HG02852 (cell line): Measurements from ENCODE around the gene RIPK4.

ENCODE experiments used
- ATAC-seq: cut with Tn5 transposase; IDR thresholded peaks from one replicate; pipeline ENCODE4 v1.9.1; 2021; ENCODE audit warnings: mild to moderate bottlenecking, moderate library complexity; ENCODE audit not compliant: unreplicated experiment

Gene RIPK4

GRCh38 chr21:41769933-41770332 is 3.1 kb upstream of the RIPK4 start:
- no peak for ATAC-seq

DNA sequence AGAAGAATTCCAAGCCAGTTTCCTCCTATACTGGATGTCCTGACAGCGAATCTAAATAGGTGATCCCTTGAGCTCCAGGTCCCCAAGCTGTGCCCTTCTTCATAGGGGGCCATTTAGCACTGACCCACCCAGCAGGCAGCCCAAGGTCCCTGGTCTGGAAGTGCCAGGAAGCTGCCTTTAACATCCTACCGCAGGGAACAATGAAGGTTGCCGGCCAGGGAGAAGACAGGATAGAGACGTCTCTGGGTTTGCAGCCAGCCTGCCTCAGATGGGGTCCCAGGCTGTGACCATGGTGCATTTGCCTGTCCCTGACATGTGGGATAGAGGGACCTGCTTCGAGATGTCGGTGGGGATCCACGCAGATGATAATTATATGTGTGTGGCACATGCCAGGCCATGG is 2.7 kb upstream of the RIPK4 start:
- ATAC-seq, result no peak

GRCh38 chr21:41769111-41769510 is 2.3 kb upstream of the RIPK4 start:
- ATAC-seq, result no peak

GRCh38 chr21:41768437-41769042 is 1.7 kb upstream of the RIPK4 start:
- no peak for ATAC-seq

DNA sequence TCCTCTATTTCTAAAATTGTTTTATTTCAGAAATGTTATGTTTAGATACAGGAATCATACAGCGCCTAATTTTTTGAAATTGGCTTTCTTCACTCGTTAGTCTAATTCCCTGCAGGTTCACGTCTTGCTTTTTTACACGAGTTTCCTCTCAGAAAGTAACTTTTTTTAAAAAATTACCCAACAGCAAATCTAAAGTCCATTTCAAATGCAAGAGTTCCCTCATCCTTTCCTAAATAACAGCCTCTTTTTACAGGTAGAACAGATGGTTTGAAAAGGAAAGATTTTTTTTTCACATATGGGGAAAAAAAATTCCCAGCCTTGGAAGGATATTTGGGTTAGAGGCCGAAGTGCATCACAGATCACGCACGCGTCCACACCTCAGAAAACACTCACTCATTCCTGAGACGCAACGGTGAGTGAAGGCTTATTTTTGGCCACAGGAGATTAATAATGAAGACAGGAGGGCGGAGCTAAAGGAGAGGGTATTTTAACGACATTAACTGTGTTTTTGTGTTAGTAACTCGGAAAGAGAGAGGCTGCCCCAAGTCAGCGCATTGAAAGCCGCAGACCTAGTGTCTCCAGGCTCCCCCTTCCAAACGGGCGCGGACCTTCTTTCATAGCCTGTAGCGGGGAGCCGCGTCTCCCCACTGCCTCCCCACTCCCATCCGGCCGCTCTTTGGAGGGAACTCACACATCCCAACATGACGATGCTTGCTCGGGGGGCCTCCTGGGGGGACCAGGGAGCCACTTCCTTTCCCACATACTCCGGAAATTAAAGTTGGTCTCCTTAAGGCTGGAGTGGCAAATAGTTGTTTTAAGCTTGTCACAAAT is 969 bp upstream of the RIPK4 start:
- no peak for ATAC-seq

GRCh38 chr21:41765973-41766882 is 624 bp downstream of the RIPK4 start:
- no peak for ATAC-seq

DNA sequence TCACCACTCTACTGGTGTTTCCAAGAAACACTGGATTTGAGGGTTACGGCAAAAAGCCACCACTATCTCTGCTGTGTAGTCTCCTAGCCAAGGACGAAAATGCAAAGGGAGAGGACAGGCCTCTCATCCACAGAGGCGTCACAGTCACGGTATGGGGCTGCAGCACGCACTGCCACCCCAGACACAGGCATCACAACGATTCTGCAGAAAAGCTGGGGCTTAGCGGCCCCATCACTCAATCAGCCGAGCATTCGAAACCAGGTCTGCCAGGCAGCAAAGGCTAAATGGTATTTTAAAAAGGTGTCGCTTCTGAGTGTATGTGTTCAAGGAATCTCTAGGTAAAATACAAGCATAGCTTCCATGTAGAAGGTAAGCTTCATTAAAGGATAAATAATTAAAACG is 1.4 kb downstream of the RIPK4 start:
- no peak for ATAC-seq

GRCh38 chr21:41764558-41765419 is 2.1 kb downstream of the RIPK4 start:
- no peak for ATAC-seq

DNA sequence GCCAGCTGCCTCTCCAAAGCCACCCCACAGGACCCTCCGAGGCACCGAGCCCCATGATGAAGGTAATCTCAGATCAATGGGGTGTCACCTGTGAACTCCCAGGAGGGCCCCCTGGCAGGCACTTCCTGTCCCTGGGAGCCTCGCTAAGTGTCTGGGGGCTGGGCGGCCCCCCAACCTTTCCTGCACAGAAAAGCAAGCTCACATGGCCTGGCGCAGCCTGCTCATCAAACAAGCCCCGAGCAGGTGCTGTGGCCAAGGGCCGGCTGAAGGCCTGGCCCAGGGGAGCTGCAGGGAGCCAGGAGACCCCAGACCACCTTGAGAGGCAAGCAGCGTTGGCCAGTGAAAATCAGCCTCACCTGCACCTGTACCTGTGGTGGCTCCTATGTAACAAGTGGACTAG is 2.9 kb downstream of the RIPK4 start:
- ATAC-seq, result no peak

- ATAC-seq, result no peak
Measured at GRCh38 chr21:41763398-41763931, 3.4 kb downstream of the RIPK4 start.

DNA sequence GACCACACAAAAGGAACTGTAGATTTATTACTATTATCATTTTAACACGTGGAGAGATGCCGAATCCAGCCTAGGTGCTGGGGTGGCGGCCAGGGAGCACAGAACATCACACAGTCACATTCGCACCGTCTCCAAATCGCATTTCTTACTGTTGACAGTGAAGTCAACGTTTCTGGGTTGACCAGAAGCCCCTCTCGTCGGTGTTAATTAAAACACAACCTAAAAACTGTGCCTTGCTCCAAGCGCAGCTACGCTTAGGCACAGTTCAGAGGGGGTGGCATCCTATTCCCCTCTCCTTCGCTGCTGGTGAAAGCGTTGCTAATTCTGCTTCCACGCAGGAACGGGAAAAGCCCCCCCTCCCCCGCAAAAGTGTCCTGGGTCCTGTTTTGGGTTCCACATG is 4.1 kb downstream of the RIPK4 start:
- ATAC-seq, result no peak

DNA sequence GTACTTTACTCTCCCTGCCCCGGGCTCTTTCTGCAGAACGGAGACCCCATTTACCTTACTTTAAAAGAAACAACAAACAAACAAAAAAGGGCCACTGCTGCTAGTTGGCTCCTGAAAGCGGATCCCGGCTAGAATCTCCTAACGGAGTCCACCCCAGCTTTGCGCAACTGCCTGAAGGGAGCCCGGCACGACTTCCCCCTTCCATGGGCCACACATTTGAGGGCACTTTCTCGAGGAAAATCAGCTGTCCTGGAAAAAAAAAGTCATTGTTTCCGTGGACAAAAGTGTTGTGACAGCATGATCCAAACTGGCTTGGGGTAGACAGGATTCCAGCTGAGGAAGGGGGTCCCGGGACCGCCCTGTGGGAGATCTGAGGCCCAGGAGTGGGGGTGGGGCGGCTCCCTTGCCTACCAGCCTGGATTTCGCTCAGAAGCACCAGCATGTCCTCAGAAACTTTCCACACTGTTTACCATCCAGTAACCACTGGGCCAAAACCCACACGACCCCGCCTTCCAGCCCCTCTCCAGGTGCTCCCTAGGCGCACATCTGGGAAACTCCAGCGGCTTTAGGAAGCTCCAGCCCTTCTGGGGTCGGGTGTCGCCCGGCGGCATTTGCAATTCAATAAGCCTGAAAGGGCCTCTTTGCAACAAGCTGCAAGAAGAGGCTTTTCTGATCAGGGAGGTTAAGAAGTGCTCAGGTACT is 4.8 kb downstream of the RIPK4 start:
- no peak for ATAC-seq

DNA sequence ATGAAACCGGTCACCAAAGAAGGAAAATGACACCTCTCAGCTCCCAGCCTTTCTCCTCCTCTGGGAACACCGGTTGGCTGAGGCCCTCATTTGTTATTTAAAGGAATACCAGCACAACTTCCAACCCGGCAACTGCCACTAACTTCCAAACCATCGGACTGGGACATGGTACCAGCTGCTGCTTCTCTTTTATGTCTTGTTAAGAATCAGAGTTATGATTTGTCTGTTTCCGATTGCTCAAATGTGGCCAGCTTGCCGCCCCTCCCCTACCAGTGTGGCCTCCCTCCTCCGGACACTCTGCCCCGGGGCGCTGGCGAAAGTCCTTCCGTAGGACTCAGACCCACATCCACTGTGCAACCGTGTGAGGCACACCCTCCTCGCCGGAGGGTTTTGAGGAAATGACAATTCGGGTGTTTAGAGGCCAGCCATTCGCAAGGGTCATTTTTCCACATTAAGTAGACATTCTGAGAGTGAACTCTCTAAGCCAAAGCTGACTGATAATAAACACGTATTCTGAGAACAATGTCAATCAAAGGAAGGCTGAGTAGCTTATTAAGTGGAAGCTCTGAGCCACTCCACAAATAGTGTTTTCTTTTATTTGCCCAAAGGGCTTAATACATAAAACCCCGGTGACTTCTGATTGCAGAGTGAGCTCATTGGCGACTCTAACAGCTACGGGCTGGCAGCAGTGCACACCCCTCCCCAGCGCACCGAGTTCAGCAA is 5.5 kb downstream of the RIPK4 start:
- no peak for ATAC-seq

DNA sequence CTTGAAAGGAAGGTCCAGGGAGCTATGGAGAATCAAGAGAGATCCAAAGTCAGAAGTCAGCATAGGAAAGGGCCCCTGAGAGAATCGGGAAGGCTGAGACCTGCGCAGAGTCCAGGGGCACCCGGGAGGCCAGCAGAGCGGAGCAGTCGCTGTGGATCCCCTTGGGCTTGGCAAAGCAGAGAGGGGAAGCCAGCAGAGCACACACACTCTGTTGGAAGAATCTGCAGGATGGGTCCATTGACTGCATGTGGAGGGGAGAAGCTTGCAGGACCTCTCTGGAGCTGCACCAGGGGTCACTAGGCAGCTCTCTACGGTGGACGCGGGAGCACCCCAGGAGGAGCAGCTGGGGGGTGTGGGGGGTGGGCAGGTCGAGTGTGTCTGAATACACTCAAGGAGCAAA is 6.4 kb downstream of the RIPK4 start:
- no peak for ATAC-seq

- ATAC-seq, result no peak
Measured at GRCh38 chr21:41759926-41760325, 6.9 kb downstream of the RIPK4 start.

DNA sequence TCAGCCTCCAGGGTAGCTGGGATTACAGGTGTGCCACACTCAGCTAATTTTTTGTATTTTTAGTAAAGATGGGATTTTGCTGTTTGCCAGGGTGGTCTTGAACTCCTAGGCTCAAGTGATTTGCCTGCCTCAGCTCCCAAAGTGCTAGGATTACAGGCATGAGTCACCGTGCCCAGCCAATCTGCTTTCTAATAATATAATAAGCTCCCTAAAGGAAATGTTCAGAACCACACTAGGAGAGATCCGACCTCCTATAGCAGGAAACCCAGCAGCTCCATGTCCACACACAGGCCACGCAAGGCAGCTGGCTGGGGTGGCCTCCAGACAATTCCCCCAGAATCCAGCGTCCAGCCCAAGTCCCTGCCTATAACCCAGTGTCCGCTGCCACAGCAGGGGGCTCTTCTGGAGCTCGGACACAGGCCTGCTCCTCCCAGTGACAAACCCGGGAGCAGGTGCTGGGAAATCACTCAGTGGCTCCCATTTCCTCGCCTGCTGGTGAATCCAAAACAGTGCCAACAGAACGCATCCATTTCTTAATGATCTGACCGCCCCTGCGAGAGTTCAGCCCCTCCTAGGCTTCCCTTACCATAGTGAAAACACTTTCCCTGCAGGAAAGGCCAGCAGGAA is 7.5 kb downstream of the RIPK4 start:
- no peak for ATAC-seq

DNA sequence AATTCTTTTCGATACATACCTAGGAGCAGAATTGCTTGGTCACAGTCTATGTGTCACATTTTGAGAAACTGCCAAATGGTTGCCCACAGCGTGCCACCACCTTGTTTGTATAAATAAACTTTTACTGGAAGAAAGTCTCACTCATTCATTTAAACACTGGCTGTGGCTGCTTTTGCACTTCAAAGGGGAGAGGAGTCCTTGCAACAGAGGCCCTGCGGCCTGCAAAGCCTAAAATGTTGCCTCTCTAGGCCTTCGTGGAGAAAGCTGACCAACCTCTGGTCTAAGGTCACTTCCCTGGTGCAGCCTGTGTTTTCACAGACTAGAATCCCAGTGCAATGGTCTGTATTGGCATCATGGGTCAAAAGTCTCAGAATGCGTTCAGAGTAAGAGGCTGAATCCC is 8.3 kb downstream of the RIPK4 start:
- no peak for ATAC-seq

- no peak for ATAC-seq
Measured at GRCh38 chr21:41755934-41756773, 10.7 kb downstream of the RIPK4 start.
